Measurements from ENCODE around the gene TM9SF4.
A peak's percentile ranks its signal among the peaks of the same experiment; 100 is the strongest.

The TM9SF4 gene

DNA sequence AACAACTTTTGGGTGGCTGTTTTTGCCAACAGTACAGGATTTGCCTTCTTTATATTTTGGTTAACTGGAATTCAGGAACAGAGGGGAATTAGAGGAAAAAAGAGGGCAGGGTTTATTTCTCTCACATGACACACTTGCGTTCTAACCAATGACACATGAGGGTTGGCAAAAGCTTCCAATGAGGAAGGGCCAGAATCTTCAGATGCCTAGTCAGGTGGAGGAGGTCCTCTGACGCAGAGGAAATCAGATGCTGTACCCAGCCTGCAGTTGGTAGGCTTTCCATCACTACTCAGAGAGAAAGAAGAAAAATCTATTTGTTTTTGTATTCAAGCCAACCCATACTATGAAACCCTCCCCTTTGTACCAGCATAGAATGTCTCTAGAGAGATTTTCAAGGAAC lies 20.8 kb downstream of the TM9SF4 start:
- no peak for DNase-seq

GRCh38 chr20:32130965-32131364 lies 21.5 kb downstream of the TM9SF4 start:
- DNase-seq, result no peak

GRCh38 chr20:32132911-32133549 lies 23.5 kb downstream of the TM9SF4 start:
- no peak for DNase-seq

- no peak for DNase-seq
These were observed 24.5 kb downstream of the TM9SF4 start for GRCh38 chr20:32134026-32134425.

DNA sequence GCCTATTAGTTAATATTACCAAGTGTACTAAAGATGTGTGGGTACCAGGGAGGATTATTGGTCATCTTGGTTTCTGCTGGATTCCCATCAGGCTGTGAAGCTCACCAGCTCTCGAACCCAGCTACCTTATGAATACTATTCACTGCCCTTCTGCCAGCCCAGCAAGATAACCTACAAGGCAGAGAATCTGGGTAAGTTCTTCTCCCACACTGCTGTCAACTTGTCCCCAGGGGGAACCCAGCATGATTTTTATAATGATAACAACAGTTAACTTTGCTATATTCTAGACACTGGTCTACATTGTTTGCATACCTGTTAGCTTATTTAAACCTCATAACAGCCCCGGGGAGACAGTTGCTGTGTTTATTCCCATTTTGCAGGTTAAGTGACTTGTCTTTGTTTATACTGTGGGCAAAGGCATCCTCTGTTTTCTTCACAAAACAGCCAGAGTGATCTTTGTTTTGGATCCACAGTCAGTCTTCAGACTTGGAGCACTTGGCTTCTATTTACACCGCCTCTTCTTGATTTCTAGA lies 26.5 kb downstream of the TM9SF4 start:
- no peak for DNase-seq

DNA sequence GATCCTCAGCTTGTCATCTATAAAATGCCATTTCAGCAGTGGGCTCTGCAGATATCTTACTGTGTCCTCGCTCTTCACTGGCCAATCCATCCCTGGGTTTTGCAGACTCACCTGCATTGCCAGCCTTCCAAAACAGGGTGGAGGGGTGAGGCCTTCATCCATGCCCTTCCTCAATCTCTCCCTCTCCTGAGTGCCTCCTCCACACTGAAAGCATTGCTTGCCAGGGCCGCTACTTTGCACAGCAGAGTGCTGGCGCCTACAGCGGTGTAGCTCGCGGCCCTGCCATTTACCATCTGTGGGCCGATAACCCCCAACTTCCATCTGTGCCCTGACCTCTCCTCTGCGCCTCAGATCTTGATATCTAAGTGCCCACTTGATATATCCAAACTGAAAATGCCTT lies 29.4 kb downstream of the TM9SF4 start:
- DNase-seq, result no peak

DNA sequence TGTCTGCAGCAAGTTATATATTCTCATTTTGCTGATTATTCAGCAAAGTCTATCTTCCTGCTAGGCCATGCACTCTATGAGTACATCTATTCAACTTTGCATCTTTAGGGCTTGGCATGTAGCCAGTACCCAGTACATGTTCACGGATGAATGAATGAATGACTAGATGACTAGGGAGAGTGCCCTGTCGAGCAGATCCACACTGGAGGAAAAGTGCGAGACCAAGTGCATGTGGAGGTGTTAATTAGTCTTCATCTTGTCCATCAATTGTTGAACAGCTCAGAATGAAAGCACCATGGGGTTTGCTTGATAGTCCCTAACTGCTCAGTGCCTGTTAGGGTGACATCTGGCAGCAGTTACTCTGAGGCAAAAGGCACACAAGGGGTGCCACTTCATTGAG lies 30.4 kb downstream of the TM9SF4 start:
- no peak for DNase-seq

DNA sequence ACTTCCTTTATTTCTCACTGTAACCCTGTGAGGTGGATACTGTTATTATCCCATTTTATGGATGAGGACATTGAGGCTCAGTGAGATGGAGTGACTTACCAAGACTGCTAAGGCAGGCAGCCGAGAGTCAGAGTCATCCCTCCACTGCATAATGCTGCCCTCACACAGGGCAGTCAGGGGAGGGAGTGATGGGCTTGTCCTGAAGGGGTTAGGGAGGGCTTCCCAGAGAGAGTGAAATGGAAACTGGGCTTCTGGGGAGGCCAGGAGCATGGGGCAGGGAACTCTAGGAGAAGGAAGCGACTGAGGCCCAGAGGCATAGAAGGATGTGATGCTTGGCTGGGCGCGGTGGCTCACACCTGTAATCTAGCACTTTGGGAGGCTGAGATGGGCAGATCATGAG lies 31.1 kb downstream of the TM9SF4 start:
- no peak for DNase-seq

DNA sequence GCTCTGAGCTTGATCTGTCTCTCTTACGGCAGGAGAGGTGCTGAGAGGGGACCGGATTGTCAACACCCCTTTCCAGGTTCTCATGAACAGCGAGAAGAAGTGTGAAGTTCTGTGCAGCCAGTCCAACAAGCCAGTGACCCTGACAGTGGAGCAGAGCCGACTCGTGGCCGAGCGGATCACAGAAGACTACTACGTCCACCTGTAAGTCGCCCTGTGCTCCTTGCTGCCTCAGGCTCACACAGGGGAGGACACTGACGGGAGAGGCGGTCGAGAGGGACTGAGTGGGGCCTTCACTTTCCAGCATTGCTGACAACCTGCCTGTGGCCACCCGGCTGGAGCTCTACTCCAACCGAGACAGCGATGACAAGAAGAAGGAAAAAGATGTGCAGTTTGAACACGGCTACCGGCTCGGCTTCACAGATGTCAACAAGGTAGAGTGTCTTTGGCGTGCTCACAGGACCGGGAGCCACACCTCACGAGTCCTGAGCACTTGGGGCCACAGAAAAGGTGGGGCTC lies 32.0 kb downstream of the TM9SF4 start:
- DNase-seq, result no peak

GRCh38 chr20:32142088-32142487 lies 32.6 kb downstream of the TM9SF4 start:
- DNase-seq, result no peak

GRCh38 chr20:32142991-32143390 lies 33.5 kb downstream of the TM9SF4 start:
- DNase-seq, result no peak

- DNase-seq, result no peak
These were observed 35.6 kb downstream of the TM9SF4 start for GRCh38 chr20:32144898-32145662.

DNA sequence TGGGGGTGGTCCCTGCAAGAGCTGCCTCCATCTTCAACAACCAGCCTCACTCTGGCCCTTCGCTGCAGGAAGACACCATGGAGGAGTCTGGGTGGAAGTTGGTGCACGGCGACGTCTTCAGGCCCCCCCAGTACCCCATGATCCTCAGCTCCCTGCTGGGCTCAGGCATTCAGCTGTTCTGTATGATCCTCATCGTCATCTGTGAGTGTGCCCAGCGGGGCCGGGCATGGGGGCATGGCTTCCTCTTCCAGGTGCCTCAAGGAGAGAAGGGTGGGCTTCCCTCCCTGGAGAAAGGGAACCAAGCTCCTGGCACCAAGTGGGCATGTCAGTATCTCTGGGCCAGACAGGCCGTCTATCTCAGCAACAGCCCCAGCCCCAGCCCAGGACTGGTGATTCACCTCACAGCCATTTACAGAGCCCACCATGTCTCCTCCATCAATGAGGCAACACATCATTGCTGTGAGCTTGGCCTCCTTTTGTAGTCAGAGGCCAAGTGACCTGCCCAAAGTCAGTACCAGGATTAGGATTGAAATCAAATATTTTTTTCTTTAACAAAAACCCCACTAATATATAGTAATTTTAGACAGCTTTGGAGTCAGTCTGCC lies 40.2 kb downstream of the TM9SF4 start:
- DNase-seq, result no peak

GRCh38 chr20:32150291-32150848 lies 40.9 kb downstream of the TM9SF4 start:
- DNase-seq, result no peak

DNA sequence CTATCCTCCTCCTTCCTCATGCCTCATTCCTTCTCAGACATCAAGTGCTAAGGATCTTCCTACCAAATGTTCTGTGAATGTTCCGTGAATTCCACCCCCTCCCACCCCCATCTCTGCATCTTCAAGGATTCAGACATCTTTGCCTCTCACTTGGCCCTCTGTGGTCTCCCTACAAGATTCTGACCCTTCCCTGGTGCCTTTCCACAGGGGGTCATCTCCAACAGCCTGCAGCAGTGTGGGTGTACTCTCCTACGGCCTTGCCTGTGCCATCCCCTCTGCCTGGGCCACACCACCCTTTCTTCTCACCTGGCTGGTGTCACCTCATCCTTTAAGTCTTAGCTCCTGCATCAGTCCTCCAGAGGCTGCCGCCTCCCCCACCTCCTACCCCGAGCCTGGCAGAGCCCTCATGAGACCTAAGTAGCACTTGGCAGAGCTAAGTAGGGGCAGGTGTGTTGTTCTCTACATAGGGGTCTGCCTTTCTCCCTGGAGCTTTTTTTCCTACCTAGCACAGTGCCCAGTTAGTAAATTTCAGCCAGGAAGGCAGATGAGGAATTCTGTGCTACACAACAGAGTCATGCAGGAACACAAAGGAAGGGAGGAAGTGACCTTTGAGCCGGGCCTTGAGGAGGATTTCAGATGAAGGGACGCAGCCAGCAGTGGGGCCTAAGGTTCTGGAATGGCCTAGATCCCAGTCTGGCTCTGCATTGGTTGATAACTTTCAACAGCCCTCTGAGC lies 43.1 kb downstream of the TM9SF4 start:
- DNase-seq, result no peak

GRCh38 chr20:32153156-32153665 lies 43.7 kb downstream of the TM9SF4 start:
- DNase-seq, result no peak

GRCh38 chr20:32153771-32154170 lies 44.3 kb downstream of the TM9SF4 start:
- DNase-seq, result no peak

GRCh38 chr20:32155017-32155981 lies 45.8 kb downstream of the TM9SF4 start:
- peak; percentile 31 for DNase-seq

- no peak for DNase-seq
These were observed 48.1 kb downstream of the TM9SF4 start for GRCh38 chr20:32157611-32158010.

- DNase-seq, result no peak
These were observed 48.8 kb downstream of the TM9SF4 start for GRCh38 chr20:32158351-32158750.

DNA sequence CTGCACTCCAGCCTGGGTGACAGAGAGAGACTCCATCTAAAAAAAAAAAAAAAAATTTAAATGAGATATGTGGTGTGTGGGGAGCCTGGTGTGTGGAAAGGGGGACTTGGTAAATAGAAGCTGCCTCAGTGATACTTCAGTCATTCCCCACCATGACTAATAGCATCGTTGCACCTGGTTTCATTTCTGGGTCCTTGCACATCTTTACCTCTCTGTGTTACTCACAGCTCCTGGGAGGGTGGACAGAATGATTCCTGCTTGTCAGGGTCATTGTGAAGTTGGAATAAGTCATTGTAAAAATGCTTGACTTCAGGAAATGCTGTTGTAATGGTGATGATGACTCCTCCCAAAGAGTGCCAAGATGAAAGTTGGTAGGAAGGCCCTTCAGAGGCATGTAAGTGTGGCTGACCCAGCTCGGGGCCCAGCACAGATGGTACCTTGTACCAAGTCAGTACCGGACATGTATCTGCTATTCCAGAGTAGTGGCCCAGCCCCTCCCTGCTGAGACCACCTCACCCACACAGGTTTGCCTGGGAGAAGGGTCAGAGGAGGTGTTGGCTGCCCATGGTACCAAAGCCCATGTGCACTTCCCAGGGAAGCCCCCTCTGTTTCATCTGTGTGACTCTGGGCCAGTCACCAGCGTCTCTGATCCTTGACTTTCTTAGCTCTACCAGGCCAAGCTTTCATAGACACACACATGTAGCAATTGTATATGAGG lies 49.6 kb downstream of the TM9SF4 start:
- DNase-seq, result peak; percentile 11
